ENCODE data around the gene FAAP100. TPM values are rescaled to one million over a fixed set of nuclear protein-coding genes. Genes with fewer than 3 reads are reported as not detected.

The FAAP100 gene
- total and polyA plus RNA-seq, 2 donors (not counting 1 experiment from before 2014, with no cell fraction given): 62.0 to 72.7 TPM

DNA sequence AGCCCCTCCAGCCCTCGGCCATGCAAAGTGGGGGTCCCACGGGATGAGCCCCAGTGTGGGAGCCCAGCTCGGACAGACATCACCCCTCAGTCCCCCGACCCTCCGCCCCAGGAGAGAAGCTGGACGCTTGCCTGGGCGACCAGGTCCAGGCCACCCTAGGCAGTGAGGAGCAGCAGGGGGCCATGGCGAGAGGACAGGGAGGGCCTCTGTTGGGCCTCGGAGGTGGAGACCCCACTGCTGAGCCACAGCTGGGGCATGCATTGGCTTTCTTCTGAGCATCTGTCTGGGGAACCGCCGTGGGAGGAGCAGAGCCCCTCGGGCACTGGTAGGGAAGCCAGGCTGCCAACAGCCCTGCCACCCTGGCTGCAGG, 52.6 kb downstream of the FAAP100 start:
- no peak overlapping the region for H3K9ac ChIP-seq (ENCODE audit: low read length)

DNA sequence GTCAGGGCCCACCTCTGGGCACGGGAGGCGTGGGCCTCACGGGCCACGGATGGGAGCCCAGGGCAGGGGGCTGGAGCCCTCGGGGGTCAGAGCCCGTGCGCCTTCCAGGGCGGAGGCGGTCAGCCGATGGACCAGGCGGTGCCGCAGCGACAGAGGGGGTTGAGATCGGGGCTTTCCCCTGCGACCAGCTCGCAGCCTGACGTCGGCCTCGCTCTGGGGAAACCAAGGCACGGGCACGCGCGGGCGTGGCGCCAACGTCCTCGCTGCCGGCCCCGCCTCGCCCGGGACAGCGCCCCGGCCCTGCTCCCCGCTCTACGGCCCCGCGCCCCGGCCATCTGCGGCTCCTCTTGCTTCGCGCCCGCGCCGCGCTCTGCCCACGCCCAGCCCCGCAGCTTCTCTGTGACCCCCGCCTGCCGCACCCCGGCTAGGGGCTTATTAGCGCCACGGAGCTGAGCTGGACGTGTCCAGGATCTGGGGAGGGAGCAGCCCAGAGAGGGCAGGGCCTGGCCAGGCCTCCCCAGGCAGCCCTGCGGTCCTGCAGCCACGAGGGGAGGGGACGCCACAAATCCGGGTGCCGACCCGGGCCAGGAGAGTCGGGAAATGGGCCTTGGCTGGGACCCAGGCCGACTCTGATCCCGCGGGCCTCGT, 53.1 kb downstream of the FAAP100 start:
- no peaks in the 10 kb centered on the region for H3K79me2 ChIP-seq (ENCODE audit: control insufficient read depth, insufficient read depth, low read length)
- ChIA-PET CTCF (interaction anchor here (4.6 kb wide), 1 partner anchor 14 kb away, joined by 15 read pairs; no protein-coding TSS in a partner anchor), POLR2A (interaction anchor here (0.7 kb wide), 1 partner anchor 347 kb away, joined by 3 read pairs; no protein-coding TSS in a partner anchor)
- no peaks in the 10 kb centered on the region for H3K4me1 Mint-ChIP-seq
- H3K27ac ChIP-seq (ENCODE audit: low read length in 2 of 2): no peak overlapping the region
- H3K27ac Mint-ChIP-seq: no peak overlapping the region
- ATAC-seq (ENCODE audit: low read depth): no peak
- no peak overlapping the region for H3K9ac ChIP-seq (ENCODE audit: low read length)
- H3K9me3 Mint-ChIP-seq (ENCODE audit: insufficient read depth): no peaks in the 10 kb centered on the region
- peaks cover 0 to 7% (median 1%) of the 10 kb centered on the region in 4 experiments for H3K27me3 ChIP-seq (replicated peaks in 1 of 4; ENCODE audit: control extremely low read depth in 1 of 4, control insufficient read depth in 3 of 4, insufficient read depth in 4 of 4, low read length in 3 of 4)
- H3K4me3 ChIP-seq (ENCODE audit: control extremely low read depth in 1 of 5, extremely low read depth in 1 of 5, insufficient read depth in 1 of 5, low read depth in 2 of 5, low read length in 4 of 5): no peak overlapping the region
- H3K4me3 Mint-ChIP-seq: no peak overlapping the region
- H3K27me3 Mint-ChIP-seq: peaks cover 3% of the 10 kb centered on the region
- H3K4me1 ChIP-seq (ENCODE audit: control insufficient read depth in 2 of 2, insufficient read depth in 2 of 2, low read length in 2 of 2): no peaks in the 10 kb centered on the region
- DNase-seq: no peak
- no peaks in the 10 kb centered on the region for H3K36me3 ChIP-seq (replicated peaks in 1 of 2; ENCODE audit: control extremely low read depth in 1 of 2, control insufficient read depth in 1 of 2, extremely low read depth in 1 of 2, insufficient read depth in 2 of 2, low read length in 1 of 2)
- TF ChIP-seq, protein P1, sequence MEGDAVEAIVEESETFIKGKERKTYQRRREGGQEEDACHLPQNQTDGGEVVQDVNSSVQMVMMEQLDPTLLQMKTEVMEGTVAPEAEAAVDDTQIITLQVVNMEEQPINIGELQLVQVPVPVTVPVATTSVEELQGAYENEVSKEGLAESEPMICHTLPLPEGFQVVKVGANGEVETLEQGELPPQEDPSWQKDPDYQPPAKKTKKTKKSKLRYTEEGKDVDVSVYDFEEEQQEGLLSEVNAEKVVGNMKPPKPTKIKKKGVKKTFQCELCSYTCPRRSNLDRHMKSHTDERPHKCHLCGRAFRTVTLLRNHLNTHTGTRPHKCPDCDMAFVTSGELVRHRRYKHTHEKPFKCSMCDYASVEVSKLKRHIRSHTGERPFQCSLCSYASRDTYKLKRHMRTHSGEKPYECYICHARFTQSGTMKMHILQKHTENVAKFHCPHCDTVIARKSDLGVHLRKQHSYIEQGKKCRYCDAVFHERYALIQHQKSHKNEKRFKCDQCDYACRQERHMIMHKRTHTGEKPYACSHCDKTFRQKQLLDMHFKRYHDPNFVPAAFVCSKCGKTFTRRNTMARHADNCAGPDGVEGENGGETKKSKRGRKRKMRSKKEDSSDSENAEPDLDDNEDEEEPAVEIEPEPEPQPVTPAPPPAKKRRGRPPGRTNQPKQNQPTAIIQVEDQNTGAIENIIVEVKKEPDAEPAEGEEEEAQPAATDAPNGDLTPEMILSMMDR (IDR thresholded peaks at IDR 0.05): no peak
- TF ChIP-seq EZH2 (IDR thresholded peaks at IDR 0.05; ENCODE audit: borderline replicate concordance, insufficient read depth, low read depth, low read length, poor library complexity, severe bottlenecking): no peak
- intact Hi-C loops (cut with micrococcal nuclease): no loop called here
- no peaks in the 10 kb centered on the region for H4K20me1 ChIP-seq (ENCODE audit: control insufficient read depth, insufficient read depth, low read length, poor library complexity, severe bottlenecking)
- no peak overlapping the region for H3K4me2 ChIP-seq (replicated peaks; ENCODE audit: low read depth, low read length, poor library complexity, severe bottlenecking)
- H2AFZ ChIP-seq (ENCODE audit: insufficient read depth, low read depth, low read length, poor library complexity, severe bottlenecking): no peak overlapping the region
- 74% methylated on average over 64 of the region's 64 CpGs for WGBS (ENCODE audit: insufficient coverage)
- no peaks in the 10 kb centered on the region for H3K9me3 ChIP-seq (ENCODE audit: control extremely low read depth in 1 of 3, control insufficient read depth in 2 of 3, insufficient read depth in 1 of 3, low read length in 2 of 3)

More for the DNA sequence above, 52.6 kb downstream of the FAAP100 start:
- Mint-ChIP-seq H3K4me3 (no peak overlapping the region), H3K27ac (no peak overlapping the region), H3K4me1 (no peaks in the 10 kb centered on the region), H3K27me3 (peaks cover 2% of the 10 kb centered on the region), H3K9me3 (ENCODE audit: insufficient read depth) (no peaks in the 10 kb centered on the region)
- ATAC-seq (ENCODE audit: low read depth) (no peak), DNase-seq (no peak)
- TF ChIP-seq, protein P1 (IDR thresholded peaks at IDR 0.05): no peak
- no peak for TF ChIP-seq EZH2 (IDR thresholded peaks at IDR 0.05; ENCODE audit: borderline replicate concordance, insufficient read depth, low read depth, low read length, poor library complexity, severe bottlenecking)
- H3K4me1 ChIP-seq (ENCODE audit: control insufficient read depth in 2 of 2, insufficient read depth in 2 of 2, low read length in 2 of 2): no peaks in the 10 kb centered on the region
- no peak overlapping the region for H2AFZ ChIP-seq (ENCODE audit: insufficient read depth, low read depth, low read length, poor library complexity, severe bottlenecking)
- no peak overlapping the region for H3K4me2 ChIP-seq (replicated peaks; ENCODE audit: low read depth, low read length, poor library complexity, severe bottlenecking)
- no peak overlapping the region for H3K4me3 ChIP-seq (ENCODE audit: control extremely low read depth in 1 of 5, extremely low read depth in 1 of 5, insufficient read depth in 1 of 5, low read depth in 2 of 5, low read length in 4 of 5)
- no peaks in the 10 kb centered on the region for H4K20me1 ChIP-seq (ENCODE audit: control insufficient read depth, insufficient read depth, low read length, poor library complexity, severe bottlenecking)
- peaks cover 0 to 7% (median 1%) of the 10 kb centered on the region in 4 experiments for H3K27me3 ChIP-seq (replicated peaks in 1 of 4; ENCODE audit: control extremely low read depth in 1 of 4, control insufficient read depth in 3 of 4, insufficient read depth in 4 of 4, low read length in 3 of 4)
- intact Hi-C loops (cut with micrococcal nuclease): no loop called here
- WGBS (ENCODE audit: insufficient coverage): 90% methylated on average over 12 of the region's 12 CpGs
- H3K27ac ChIP-seq (ENCODE audit: low read length in 2 of 2): no peak overlapping the region
- CTCF ChIA-PET: interaction anchor here (4.6 kb wide), 1 partner anchor 15 kb away, joined by 15 read pairs; no protein-coding TSS in a partner anchor
- H3K36me3 ChIP-seq (replicated peaks in 1 of 2; ENCODE audit: control extremely low read depth in 1 of 2, control insufficient read depth in 1 of 2, extremely low read depth in 1 of 2, insufficient read depth in 2 of 2, low read length in 1 of 2): no peaks in the 10 kb centered on the region
- no peaks in the 10 kb centered on the region for H3K9me3 ChIP-seq (ENCODE audit: control extremely low read depth in 1 of 3, control insufficient read depth in 2 of 3, insufficient read depth in 1 of 3, low read length in 2 of 3)
- POLR2A ChIA-PET: no interaction called here
- H3K79me2 ChIP-seq (ENCODE audit: control insufficient read depth, insufficient read depth, low read length): no peaks in the 10 kb centered on the region

Data from B cell (primary cell).